HG02588 (cell line): ENCODE data around the gene MYCBPAP.

Experiments used
- ATAC-seq: cut with Tn5 transposase; IDR thresholded peaks from one replicate; pipeline ENCODE4 v1.9.1; 2021; ENCODE audit warnings: mild to moderate bottlenecking, moderate library complexity; ENCODE audit not compliant: unreplicated experiment

The MYCBPAP gene

DNA sequence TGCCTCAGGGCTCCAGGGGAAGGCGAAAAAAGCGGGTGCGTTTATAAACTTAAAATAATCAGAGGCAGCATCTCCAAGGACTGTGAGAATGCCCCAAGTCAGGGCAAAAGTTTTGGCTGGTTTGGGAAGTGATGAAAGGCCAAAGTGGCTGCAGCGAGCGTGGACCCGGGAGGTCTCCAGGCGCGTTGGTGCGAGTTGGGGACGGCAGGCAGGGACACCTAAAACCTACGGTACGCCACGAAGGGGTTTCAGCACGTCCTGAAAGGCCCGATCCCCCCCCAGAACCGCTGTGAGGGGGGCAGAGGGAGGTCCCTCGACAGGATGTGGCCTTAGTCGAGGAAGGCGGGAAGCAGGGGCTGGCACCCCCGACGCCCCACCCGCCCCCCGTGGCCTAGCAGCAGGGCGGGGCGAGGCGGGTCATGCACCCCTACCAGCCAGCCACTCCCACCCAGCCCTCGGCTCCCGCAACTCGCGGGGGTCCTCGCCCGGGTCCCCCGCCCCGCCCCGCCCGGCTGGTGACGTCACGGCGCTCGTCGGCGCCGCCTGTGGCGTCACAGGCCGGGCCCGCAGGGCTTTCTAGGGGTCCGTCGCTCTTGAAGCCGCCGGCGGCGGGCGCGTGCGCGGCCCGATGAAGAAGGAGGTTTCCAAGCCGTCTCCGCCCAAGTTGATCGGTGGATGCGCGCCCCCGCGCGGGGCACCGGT, at the start of gene MYCBPAP:
TSS of gene MYCBPAP (plus strand) at position 569 of the 702 bp plus-strand sequence. CDS start 236 bp downstream, outside the sequence.
- ATAC-seq = no peak

DNA sequence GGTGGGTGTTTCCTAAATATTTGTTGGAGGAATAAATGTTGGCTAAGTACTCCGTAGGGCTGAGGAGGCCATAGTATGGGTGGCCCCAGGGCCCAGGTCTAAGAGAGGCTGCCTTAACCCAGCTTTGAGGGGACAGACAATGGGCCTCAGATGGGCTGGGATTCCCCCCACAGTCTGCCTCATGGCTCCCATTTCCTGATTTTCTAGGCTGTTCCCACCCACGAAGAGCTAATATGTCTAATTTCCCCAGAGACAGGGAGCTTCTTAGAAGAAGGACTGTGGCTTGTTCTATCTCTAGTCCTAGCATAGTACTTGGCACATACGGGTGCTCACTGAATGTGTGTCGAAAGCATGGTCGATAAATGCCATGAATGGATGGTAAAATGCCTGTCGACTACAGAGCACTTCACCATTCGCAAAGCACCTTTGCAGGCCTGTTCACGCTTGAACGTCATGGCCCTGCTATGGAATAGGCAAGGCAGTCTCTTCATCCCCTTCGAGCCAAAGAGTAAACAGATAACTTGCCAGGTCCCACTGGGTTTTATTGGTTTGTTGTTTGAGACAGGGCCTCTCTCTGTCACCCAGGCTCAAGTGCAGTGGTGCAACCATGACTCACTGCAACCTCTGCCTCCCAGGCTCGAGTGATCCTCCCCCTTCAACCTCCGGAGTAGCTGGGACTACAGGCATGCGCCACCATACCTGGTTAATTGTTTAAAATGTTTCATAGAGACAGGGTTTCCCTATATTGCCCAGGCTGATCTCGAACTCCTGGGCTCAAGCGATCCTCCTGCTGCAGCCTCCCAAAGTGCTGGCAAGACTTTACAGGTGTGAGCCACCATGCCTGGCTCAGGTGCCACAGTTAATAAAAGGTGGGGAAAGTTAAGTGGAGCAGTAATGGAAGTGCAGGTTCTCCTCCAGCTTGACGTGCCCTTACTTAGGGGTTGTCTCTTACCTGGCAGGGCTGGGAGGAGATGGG, 49.2 kb upstream of the MYCBPAP start:
- no peak for ATAC-seq

DNA sequence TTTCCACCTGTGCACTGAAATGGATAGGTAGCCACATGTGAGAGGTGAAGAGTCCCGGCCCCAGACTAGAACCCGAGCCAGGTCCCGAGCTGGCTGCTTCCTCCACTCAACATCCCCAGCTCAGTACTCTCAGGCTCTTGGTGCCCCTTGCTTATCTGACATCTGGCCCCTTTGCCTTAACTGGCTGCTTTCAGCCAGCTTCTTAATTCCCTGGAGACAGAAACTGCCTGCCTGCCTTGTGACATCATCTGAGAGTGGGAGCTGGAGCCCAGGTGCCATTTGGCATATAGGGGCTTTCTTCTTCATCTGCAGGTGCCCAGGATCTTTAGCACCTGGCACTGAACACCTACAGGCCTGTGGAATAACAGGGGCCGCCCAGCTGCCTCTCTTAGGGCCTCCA, 48.5 kb upstream of the MYCBPAP start:
- ATAC-seq = no peak

GRCh38 chr17:50460831-50461526, 47.3 kb upstream of the MYCBPAP start:
- no peak for ATAC-seq

- no peak for ATAC-seq
Observed at GRCh38 chr17:50461550-50462132, 46.6 kb upstream of the MYCBPAP start.

DNA sequence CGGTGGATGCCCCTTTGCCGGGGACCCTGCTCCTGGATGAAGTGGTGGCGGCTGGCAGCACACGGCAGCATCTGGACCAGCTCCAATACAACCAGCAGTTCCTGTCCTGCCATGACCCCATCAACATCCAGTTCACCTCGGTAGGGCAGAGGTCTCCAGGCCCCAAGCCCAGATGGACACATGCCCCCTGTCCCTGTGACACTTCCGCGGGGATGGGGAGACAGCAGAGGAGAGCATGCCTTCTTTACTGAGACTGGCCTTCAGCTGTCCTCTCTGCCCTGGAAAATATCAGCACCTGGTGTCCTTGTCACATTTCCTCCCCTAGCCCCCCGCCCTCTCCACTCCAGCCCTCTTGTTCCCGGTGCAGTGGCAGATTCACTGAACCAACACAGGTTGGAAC, 45.8 kb upstream of the MYCBPAP start:
- ATAC-seq = no peak

- ATAC-seq = no peak
Observed at GRCh38 chr17:50464121-50464520, 44.1 kb upstream of the MYCBPAP start.

DNA sequence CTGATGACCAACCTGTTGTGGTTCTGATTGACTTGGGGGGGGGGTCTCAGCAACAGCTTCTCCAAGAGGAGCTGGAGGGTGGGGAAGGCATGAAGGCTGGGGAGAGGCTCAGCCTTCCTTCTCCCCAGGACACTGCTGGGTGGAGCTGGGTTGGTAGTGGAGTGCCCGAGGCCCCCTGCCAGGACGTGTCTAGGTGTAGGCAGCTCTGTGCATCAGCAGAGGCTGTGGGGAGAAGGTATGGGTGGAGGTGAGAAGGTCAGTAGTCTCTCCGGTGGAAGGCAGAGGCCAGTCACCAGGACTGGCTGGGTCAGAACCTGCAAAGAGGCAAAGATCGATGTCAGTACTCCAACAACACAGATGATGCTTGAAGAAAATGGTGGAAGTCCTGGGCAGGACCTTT, 43.5 kb upstream of the MYCBPAP start:
- no peak for ATAC-seq

- no peak for ATAC-seq
Observed at GRCh38 chr17:50465171-50465570, 43.1 kb upstream of the MYCBPAP start.

GRCh38 chr17:50465635-50466034, 42.6 kb upstream of the MYCBPAP start:
- no peak for ATAC-seq

GRCh38 chr17:50466371-50467113, 41.7 kb upstream of the MYCBPAP start:
- no peak for ATAC-seq

DNA sequence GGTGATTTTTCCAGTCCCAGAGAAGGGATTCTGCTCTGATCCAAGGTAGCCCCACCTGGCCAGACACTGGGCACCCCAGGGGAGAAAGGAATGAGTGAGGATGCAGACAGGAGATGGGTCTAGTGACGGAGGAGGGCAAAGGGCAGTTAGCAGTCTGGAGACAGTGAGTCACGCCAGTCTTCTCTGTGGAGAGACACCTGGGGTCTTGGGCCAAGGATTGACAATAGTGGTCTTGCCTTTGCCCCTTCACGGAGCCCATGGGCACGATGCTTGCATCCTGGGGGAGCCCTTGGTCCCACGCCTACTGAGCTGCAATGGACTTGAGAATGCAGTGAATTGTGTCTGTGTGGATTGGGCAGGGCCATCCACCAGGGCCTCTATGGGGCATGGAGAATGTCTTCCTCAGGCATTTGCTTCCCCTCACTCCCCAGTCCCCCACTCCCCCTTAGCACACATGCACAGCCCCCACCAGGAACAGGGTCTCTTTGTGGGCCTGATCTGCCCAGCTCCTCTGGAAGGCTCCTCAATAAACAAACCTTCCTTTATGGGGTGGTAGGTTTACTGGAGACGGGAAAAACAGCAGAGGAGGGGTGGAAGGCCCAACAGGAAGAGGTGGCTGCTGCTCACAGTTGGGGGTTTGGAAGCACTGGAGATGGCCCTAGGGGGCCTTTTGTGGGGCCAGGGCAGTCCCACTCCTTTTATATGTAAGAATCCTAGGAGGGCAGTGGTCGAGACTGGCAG, 41.0 kb upstream of the MYCBPAP start:
- no peak for ATAC-seq

DNA sequence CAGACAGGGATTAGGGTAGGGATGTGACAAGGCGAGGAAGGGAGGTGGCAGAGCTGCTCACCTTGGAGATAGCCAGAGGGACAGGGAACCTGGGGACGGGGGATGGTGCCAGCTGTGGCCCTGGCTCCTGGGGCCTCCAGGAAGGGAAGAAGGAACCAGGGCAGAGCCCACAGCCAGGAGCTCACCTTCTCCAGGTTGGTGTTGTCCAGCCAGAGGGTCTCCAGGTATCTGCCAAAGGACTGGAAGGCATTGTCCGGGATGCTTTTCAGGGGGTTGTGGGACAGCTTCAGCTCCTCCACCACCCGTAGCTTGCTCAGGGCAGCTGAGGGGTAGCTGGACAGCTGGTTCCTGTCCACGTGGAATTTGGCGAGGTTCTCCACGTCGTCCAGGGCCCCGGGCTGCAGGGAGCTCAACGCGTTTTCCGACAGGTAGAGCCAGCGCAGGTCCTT, 40.4 kb upstream of the MYCBPAP start:
- no peak for ATAC-seq

- no peak for ATAC-seq
Observed at GRCh38 chr17:50468304-50469207, 39.7 kb upstream of the MYCBPAP start, which contains the start of gene CHAD. Gene CHAD, minus strand, starts transcription at chr17:50468880. Its CDS starts 67 bp downstream, at chr17:50468813.

- ATAC-seq = no peak
Observed at GRCh38 chr17:50469208-50469605, 39.0 kb upstream of the MYCBPAP start.

DNA sequence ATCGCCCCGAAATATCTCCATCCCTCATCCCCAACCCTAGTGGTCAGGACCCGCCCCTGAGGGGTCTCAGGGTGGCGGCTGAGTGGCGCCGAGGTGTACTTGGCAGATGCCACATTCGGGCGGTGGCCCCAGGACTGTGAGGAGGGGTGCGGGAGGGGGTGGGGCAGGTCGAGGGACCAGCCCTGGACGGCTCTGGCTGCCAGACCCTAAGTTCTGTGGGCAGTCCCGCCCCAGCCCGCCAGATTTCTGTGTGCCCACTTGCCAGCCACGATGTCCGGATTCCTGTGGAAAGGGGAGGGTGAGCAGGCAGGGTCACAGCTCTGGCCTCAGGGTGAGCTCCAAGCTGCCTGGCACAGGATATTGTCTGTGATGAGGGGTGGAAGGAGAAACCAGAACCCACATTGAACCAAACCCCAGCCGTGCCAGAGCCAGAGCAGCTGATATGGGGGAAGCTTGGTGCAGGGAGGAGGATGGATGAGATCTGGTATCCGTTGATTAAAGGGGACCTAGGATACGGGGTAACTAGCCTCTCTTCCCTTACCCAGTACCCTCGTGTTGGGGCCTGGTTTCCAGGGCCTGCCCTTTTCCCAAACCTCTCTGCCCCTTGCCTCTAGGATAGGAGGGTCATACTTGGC, 38.5 kb upstream of the MYCBPAP start:
- no peak for ATAC-seq

- no peak for ATAC-seq
Observed at GRCh38 chr17:50470426-50470825, 37.8 kb upstream of the MYCBPAP start.
